Activated T-cell treated with anti-CD3 and anti-CD28 coated beads for 1 hour (primary cell): Measurements from ENCODE around the gene KCNN1.
"Not testable (repeated sequence)": the region's sequence is repeated elsewhere in the genome, so short reads cannot be mapped to it uniquely, and the experiment has no call there.

Experiments
- DNase-seq: peaks from one replicate; pipeline ENCODE4 v3.0.0-alpha.2; 2020; ENCODE audit warnings: low read depth

Gene KCNN1

DNA sequence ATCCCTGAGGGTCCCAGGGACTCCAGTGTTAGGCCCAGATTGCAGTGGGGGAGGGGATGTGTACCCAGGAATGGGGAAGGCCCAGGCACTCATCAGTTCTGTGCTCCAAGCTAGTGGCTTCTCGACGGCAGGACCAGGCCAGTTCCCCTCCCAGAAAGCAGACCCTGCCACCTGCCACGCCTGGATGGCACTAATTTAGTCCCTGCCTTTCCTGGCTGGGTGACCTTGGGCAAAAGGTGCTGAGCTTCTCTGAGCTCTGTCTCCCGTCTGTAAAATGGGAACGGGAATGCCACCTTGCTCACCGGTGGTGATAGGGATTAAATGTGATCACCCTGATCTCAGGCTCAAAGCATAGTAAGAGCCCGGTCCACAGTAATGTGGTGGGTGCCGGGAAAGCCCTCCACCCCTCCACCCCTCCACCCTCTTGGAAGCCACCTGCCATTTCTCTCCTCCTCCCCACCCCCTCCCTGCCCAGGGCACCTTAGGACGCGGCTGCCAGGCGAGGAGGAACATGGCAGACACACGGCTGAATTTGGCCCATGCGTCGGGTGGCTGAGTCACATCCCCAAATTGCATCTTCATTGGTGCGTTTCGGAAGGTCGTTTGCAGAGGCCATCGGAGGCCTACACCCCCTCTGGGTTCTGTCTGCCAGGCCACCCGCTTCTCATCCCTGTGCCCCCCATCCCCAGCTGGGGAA, 2.3 kb downstream of the KCNN1 start:
- DNase-seq: no peak

DNA sequence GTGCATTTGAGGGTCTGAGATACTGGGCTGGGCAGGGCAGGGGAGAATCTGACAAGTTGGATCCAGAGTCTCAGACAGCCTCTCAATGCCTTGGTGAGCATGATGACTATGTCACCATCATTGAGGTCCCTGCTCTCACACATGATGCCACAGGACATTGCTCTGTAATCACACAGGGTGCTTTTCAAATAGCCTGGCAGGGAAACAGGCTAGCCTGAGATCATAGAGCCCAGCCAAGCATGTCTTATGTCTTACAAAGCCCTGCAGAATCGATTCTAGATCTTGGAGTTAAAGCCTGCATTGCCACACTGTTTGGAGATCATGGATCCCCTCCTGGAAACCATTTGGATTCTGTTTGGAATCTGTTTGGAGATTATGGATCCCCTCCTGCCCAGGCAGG, 5.3 kb downstream of the KCNN1 start:
- DNase-seq: no peak

DNA sequence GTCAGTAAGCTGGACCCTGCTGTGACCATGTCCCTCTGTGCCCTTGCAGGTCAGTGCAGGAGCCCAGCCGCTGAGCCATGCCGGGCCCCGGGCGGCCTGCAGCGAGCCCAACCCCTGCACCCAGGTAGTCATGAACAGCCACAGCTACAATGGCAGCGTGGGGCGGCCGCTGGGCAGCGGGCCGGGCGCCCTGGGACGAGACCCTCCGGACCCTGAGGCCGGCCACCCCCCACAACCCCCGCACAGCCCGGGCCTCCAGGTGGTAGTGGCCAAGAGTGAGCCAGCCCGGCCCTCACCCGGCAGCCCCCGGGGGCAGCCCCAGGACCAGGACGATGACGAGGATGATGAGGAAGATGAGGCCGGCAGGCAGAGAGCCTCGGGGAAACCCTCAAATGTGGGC, 6.9 kb downstream of the KCNN1 start:
- no peak for DNase-seq

DNA sequence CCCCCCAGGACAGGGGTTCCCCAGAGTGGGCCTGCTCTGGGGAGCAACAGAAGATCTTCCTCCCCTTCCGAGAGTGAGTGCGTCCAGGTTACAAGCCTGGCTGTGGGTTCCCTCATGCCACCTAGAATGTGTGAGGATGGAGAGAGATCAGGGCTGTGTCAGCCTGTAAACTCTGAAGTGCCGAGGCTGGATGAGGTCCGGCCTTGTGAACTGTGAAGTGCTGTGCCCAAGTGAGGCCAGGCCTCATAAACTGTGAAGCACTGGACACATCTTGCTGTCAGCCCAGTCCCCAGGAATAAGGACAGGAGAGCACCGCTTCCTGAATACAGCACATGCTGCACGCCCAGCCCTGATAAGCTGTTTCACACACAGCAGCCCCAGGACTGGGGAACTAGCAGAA, 7.6 kb downstream of the KCNN1 start:
- no peak for DNase-seq

DNA sequence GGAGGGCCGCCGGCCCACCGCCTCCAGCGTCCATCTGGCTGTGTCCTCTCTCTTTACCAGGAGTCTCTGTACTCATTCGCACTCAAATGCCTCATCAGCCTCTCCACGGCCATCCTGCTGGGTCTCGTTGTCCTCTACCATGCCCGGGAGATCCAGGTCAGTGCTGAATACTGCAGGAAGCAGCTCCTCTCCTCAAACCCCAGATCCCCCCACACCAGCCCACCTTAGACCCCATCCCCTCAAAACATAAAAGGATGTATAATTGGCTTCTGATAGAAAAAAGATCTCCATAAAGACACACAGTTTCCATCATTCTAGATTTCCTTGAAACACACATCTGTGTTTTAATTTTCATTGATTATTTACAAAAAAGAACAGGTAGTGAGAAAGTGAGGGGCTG, 8.1 kb downstream of the KCNN1 start:
- no peak for DNase-seq

DNA sequence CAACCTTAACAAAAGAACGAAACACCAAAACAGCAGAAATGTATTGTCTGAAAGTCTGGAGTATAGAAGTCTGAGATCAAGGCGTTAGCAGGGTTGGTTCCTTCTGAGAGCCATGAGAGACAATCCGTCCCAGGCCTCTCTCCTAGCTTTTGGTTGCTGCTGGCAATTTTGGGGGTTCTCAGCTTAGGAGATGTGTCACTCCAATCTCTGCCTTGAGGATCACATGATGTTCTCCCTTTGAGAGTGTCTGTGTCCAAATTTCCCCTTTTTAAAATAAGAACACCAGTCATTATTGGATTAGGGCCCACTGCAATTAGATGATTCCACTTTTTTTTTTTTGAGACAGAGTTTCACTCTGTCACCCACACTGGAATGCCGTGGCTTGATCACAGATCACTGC, 10.1 kb downstream of the KCNN1 start:
- DNase-seq: no peak

DNA sequence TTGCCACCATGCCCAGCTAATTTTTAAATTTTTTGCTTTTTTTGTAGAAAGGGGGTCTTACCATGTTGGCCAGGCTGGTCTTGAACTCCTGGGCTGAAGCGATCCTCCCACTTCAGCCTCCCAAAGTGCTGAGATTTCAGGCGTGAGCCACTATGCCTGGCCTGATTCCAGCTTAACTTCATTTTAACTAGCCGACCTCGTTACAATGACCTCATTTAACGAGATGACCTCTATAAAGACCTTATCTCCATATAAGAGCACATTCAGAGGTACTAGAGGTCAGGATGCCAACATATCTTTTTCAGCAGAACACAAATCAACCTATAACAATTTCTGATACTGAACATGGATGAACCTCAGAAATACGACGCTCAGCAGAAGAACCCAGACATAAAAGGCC, 10.6 kb downstream of the KCNN1 start:
- no peak for DNase-seq

DNA sequence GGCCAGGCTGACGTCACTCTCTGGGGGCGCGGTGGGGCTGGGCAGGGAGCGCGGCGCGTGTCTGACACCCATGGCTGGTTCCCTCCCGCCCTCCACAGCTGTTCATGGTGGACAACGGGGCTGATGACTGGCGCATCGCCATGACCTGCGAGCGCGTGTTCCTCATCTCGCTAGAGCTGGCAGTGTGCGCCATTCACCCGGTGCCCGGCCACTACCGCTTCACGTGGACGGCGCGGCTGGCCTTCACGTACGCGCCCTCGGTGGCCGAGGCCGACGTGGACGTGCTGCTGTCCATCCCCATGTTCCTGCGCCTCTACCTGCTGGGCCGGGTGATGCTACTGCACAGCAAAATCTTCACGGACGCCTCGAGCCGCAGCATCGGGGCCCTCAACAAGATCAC, 14.7 kb downstream of the KCNN1 start:
- DNase-seq: no peak

DNA sequence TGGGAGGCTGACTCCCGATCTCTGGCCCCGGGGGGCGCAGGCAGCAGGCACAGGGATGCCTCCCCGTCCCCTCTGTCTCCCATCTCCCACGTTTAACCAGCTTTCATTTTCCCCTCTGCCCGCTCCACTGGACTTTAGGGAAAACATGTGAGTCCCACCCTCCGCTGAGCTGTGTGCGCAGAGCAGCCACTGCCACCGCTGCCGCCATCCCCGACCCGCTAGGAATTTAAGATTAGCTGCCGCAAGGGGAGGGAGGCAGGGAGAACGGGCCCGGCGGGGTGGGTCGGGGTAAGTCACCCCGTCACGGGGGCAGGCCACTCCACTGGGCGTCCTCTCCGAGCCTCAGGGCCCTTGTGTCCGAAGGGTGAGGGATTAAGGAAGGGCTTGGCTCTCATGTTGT, 15.5 kb downstream of the KCNN1 start:
- no peak for DNase-seq

DNA sequence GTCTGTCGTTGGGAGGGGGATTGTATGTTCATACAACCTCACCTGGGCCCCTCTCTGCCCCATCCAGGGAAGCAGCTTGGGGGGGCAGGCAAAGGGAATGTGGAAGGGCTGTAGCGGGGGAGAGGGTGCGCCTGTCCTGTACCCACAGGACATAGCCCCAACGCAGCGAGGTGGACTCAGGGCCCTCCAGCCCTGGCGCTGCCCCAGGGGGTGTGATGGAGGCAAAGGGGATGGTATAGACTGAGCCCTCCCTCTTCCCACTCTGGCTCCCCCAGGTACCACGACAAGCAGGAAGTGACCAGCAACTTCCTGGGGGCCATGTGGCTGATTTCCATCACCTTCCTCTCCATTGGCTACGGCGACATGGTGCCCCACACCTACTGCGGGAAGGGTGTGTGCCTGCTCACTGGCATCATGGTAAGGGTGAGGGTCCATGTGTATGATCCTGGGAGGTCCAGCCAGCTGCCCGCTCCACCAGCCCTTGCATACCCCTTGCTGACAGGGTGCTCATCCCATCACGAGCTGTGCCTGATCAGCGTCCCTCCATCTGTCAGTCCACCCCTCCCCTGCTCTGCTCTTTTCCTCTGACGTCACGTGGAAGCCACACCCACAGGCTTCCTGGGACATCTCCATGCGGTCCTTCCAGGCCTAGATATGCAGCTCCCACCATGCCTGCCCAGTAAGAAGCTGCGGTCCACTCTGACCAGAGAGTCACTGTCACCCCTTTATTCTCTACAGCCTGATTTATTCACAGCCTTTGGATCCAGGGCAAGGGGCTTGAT, 18.3 kb downstream of the KCNN1 start:
- DNase-seq: no peak

DNA sequence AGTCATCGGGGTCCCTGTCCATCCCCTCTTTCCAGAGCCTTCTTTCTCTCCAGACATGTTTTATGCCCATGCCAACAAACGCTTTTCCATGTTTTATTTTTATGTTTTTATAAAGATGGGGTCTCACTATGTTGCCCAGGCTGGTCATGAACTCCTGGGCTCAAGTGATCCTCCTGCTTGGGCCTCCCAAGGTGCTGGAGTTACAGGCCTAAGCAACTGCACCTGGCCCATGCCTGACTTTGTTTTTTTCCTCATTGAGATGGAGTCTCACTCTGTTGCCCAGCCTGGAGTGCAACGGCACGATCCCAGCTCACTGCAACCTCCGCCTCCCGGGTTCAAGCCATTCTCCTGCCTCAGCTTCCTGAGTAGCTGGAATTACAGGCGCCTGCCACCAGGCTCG, 19.7 kb downstream of the KCNN1 start:
- not testable (repeated sequence) for DNase-seq

DNA sequence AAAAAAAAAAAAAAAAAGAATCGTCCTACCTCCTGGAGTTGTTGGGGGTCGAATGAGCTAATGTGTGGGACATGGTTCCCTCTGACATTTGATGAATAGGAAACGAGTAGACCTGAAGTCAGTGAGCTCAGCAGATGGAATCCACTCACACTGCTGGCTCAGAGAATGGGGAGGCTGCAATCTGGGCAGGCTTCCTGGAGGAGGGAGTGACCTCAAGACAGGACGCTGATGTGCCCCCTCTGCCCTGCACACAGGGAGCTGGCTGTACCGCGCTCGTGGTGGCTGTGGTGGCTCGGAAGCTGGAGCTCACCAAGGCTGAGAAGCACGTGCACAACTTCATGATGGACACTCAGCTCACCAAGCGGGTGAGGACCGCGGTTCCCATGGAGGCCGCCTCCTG, 21.3 kb downstream of the KCNN1 start:
- DNase-seq: no peak

DNA sequence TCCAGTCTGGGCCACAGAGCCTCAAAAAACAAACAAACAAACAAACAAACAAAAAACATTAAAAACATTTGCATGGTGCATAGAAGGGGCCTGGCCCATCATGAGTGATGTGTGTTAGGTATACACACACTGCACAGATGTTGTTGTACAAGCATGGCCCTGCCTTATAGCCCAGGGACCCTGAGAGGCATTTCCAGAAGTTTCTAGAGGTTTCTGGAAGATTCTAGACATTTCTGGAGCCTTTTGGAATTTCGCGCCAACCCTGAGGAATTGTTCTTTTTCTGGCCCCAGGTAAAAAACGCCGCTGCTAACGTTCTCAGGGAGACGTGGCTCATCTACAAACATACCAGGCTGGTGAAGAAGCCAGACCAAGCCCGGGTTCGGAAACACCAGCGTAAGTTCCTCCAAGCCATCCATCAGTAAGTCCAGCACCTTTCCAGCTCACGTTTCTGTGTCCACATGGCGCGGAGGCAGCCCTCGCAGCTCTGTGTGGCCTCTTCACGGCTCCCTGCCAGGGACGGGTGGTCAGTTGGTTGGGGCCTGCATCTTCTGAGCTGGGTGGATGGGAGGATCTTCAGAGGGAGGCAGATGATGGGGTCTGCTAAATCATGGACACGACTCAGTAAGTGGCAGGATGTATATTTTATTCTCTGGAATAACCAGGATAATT, 22.7 kb downstream of the KCNN1 start:
- no peak for DNase-seq

DNA sequence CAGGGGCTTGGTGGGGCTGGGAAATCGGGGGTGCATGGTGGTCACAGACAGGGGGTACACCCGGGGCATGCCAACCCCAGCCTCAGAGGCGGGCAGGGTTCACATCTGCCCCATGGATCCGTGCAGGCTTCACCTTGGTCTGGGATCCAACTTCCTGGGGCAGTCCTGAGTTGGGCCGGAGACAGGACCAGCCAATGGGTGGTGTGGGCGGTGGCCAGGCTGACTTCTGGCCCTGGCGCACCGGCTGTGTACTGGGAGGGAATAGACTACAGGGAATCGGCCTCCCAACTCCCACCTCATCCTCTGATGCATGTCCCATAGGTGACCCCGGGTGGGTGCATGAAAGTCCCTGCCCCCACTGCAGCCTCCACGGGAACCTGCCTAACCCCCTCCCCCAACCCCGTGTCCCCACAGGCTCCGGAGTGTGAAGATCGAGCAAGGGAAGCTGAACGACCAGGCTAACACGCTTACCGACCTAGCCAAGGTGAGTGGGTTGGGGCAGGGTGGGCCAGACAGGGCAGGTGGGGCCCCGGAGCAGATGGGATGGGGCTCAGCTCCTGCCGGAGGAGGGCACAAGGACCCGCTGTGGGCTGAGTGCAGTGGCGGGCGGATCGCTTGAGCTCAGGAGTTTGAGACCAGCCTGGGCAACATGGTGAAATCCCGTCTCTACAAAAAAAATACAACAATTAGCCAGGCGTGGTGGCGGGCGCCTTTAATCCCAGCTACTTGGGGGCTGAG, 26.3 kb downstream of the KCNN1 start:
- no peak for DNase-seq

DNA sequence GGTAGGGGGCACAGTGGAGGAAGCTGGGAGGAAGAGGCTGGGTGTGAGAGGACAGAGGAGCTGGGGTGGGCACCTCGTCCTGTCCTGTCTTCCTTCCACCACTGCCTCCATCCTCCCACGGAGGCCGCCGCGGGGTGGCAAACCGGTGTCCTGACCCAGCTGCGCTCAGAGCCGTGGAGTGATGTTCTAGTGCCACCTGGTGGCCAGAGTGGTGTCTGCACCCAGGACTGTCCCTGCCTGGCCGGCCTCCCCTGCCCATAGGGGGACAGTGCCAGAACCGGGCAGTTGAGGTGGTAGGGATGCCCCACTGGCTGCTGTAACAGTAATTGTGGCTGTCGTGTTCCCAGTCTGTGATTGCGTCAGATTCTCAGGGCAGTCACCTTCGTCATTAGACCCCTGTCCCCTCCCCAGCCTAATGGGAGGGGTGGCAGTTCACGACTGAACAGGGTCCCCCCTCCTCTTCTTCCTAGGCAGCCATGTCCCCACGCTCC, 30.0 kb downstream of the KCNN1 start:
- DNase-seq: peak; percentile 85

DNA sequence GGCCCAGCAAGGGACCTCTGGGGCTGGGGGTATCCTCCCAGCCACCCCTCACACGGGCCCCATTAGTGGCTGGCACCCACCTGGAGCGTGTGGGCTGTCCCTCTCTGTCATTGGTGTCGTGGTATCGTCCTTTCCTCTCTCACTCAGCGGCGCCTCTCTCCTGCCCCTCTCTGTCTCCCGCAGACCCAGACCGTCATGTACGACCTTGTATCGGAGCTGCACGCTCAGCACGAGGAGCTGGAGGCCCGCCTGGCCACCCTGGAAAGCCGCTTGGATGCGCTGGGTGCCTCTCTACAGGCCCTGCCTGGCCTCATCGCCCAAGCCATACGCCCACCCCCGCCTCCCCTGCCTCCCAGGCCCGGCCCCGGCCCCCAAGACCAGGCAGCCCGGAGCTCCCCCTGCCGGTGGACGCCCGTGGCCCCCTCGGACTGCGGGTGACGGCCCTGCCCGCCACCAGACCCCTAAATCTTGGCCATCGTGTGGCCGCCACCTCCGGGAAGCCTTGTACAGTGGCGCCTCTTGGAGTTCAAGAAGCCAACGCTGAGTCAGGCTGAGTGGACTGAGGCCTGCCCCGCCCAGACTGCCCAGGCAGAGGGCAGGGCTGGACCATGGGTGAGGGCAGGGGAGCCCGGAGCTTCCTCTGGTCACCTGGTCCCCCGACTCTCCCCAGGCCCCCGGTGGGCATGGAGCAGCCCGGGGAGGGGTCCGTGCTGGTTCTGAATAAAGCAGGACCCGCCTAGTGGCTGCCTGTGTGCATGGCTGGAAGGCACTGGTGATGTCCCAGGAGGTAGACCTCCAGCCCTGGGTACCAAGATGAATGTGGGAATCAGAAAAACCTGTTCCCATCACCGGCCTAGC, 31.3 kb downstream of the KCNN1 start:
- no peak for DNase-seq

DNA sequence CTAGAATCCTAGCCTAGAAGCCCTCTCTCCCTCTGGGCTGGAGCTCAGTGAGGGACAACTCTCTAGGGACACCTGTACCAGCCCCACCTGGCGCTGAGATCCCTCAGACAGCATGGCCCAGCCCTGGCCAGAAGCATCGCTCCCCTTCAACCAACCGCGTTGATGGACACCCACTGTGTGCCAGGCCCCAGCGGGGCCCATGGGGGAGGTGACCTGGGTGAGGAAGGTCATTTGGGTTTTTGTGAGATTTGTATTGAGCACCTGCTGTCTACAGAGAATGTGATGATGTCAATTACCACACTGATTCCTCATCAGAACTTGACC, 31.9 kb downstream of the KCNN1 start:
- DNase-seq: no peak

DNA sequence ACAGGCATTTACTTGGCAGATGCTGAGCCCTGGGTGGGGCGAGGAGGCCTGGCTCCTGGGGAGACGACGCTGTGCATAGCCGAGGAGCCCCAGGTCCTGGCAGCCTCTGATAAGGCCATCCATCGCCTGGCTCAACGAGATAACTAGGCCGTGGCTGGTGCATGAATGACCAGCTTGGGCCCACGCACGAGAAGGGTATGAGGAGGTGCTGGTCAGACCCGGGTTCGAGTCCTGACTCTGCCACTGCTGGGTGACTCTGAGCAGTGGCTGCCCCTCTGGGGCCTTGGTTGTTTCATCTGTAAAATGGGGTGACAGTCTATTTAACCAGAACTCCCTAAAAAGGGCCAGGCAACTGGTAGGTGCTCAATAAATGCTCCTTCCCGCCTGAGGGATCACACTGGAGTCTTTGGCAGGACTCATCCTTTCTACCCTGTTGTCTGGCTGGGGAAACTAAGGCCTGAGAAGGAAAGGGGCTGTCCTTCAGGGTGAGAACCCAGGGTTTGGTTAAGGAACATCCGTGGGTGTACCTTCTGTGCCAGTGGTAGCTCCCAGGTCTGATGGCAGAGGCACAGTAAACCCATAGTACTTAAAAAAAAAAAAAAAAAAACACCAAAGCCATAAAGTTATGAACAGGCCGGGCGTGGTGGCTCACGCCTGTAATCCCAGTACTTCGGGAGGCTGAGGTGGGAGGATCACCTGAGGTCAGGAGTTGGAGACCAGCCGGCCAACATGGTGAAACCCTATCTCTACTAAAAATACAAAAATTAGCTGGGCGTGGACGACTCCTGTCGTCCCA, 33.0 kb downstream of the KCNN1 start:
- DNase-seq: no peak

DNA sequence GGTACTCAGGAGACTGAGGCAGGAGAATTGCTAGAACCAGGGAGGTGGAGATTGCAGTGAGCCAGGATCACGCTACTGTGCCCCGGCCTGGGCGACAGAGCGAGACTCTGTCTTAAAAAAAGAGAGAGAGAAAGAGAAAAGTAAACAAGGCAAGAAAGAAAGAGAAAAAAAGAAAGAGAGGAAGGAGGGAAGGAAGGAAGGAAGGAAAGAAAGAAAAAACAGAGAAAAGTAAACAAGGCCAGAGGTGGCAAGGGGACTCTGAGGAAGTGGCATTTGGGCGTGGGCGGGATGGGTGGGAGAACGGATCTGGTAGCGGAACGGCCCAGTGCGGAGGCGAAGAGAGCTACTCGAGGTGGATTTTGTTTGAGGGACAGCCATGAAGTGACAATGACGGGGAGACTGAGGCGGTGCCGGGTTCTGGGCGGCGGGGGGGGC, 33.6 kb downstream of the KCNN1 start:
- no peak for DNase-seq

DNA sequence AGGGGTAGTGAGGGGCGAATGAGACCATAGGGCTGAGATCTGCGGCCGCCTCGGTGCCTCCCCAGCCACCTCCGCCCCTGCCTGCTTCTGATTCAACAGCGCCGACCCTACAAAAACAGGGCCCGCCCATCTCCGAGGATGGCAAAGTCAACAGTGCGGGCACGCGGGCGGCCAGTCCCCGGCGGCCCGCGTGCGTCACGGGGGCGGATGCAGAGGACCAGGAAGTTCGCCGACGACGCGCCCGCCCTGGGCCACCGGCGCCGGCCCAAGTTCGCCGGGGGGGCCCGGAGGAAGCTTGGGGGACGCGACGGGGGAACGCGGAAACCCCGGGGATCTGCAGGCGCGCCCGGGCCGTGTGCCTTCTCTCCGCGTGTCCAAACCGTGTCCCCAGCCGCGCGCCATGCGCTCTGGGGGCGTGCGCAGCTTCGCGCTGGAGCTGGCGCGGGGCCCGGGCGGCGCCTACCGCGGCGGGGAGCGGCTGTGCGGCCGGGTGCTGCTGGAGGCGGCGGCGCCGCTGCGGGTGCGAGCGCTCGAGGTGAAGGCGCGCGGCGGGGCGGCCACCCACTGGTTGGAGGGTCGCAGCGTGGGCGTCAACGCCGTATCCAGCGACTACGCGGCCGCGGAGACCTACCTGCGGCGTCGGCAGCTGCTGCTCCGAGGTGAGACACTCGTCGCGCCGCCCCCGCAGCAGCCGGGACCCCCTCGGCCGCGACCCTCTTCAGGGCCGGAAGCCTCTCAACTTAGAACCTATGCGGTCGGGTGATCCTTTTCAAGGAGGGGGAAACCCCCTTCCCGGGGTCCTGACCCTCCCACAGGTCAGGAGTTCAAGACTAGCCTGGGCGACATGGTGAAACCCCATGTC, 34.2 kb downstream of the KCNN1 start:
- DNase-seq: peak; percentile 86
